Activated naive CD4-positive, alpha-beta T cell (primary cell): ENCODE results near the gene TFB1M.
"Not testable (repeated sequence)": the region's sequence is repeated elsewhere in the genome, so short reads cannot be mapped to it uniquely, and the experiment has no call there.

Experiments
- DNase-seq, 4 experiments: peaks; one replicate each; lab custom pipeline; 2025; lab: John Stamatoyannopoulos, UW

Gene TFB1M

DNA sequence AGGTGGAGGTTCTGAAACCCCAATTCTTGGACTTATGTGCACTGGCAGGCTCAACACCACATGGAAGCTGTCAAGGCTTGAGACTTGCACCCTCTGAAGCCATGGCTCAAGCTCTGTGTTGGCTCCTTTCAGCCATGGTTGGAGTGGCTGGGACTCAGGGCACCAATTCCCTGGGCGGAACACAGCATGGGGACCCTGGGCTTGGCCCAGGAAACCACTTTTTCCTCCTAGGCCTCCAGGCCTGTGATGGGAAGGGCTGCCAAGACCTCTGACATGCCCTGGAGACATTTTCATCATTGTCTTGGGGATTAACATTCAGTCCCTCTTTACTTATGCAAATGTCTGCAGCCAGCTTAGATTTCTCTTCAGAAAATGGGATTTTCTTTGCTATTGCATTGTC is 76.7 kb downstream of the TFB1M start:
- DNase-seq = no peak

DNA sequence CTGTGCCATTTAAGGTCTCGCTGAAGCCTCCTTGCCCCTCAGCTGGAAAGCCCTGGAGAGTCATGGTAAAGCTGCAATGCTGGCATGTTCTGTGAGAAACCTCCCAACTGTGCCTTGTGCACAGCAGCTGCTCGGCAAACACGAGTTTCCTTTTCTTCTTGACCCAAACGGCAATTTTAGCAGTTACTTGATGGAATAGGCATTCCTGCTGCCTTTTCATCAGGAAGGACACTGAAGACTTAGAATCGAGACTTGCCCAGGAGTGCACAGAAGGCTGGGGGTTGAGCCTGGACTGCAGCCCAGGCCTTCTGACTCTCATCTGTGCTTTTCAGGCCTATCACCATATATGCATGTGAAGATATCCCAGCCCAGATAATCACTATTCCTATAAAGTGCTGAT is 79.2 kb downstream of the TFB1M start:
- no peak for DNase-seq

DNA sequence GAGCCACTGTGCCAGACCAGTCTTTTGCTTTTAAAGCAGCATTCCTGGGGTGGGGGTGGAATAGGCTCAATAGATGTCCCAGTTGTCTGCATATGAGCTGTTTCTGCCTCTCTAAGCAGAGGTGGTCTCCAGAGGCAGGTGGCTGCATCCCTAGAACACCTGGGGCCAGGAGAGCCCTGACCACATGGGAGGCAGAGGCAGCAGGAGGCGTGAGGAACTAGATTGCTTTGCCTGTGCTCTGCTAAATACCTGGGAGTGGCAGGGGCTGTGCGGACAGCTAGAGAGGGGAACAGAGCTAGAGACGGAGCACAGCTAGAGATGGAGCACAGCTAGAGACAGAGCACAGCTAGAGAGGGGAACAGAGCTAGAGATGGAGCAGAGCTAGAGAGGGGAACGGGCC is 79.6 kb downstream of the TFB1M start:
- DNase-seq = no peak

DNA sequence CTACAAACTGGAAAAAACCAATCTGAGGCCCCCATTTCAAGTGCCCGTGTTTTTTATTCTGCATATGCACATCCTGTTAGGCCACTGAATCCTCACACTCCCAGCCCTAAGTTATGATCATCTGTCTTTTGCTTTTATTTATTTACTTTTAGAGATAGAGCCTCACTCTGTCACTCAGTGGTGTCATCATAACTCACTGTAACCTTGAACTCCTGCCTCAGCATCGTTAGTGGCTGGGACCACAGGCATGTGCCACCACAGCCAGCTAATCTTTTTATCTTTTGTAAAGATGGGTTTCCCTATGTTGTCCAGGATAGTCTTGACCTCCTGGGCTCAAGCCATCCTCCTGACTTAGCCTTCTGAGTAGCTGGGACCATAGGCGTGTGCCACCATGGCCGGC is 80.1 kb downstream of the TFB1M start:
- DNase-seq = no peak

DNA sequence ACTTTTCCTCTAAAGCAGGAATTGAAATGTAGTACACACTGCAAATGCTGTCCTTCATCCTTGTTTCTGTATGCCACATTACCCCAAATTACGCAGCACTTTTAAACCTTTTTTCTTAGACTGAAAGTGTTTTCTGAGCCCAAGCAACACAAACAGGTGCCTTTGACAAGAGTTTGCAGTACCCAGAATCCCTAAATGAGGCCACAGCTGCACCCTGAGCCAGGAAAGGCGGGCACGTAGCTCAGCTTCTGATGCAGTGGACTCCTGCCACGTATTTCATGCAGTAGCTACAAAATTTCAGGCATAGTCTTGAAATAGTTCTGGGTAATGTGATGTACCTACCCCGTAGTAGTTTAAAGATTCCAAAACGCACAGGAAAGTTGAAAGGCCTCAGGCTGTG is 81.4 kb downstream of the TFB1M start:
- DNase-seq = no peak

DNA sequence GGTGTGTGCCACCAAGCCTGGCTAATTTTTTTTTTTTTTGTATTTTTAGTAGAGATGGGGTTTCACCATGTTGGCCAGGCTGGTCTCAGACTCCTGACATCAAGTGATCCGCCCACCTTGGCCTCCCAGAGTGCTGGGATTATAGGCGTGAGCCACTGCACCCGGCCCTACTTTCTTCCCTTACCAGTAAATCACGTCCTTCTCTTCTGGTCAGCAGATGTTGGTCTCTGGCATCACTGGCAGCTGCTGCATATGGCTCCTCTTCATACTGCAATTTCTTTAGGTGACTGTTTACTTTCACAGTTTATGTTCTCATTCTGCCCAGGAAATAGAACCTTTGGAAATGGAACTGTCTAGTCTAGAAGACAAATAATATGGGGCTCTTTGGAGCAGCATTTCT is 83.3 kb downstream of the TFB1M start:
- not testable (repeated sequence) for DNase-seq

DNA sequence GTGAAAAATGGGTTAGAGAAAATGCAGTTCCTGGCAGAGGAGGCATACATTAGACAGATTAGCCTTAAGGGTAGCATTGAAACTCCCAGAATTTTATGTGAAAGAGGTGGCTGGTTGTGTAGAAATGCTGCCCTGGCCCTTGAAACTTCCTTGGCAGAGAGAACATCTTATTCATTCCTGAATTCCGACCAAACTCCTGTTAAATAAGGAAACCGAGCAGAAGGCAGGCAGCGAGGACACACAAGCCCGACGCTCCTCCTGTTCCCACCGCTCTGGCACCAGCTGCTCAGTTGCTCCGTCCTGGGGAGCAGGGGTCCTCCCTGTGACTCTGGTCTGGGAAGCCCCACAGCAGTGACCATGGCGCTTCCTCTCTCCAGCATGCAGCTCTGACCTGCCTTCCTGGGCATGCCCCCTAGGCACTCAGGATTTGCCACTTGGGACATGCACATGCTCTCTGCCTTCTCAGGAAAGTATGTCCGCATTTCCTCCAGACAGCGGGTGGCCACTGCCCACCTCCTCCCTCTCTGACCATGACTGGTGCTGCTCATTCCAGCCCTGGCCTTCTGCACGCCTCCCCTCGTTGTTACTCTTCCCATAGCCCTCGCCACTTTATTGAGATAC is 85.6 kb downstream of the TFB1M start:
- DNase-seq = no peak

DNA sequence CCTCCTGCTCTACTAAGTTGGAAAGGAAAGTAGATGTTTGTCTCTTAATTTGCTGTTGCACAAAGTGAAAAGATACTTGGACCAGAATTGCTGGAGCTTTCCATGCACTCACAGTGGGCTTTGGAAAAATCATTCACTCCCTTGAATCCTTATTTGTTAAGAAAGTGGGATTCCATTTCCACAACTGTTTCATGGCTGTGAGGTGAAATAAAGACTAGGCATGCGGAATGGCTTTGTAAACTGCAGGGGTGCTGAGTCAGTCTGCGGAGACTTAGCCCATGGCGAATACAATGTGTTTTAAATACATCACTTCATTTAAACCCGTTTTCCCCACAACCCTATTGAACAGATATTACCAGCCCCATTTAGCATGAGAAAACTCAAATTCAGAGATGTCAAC is 87.2 kb downstream of the TFB1M start:
- DNase-seq = no peak

DNA sequence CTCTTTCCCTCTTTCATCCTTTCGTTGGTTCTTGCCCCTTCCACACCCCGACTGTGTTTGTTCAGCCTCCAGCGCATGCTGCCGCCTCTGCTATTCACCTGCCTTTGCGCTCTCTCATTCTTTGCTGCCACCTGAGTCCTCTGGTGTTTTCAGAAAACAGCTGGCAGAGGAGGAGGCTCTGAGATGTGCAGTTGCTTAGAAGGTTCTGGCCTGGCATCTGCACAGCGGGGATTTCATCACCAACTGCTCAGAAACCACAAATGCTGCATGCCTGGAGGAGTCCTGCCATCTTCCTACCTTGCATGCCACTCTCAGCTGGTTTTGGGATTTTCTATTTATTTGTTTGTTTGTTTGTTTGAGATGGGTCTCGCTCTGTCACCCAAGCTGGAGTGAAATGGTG is 89.7 kb downstream of the TFB1M start:
- DNase-seq = no peak

DNA sequence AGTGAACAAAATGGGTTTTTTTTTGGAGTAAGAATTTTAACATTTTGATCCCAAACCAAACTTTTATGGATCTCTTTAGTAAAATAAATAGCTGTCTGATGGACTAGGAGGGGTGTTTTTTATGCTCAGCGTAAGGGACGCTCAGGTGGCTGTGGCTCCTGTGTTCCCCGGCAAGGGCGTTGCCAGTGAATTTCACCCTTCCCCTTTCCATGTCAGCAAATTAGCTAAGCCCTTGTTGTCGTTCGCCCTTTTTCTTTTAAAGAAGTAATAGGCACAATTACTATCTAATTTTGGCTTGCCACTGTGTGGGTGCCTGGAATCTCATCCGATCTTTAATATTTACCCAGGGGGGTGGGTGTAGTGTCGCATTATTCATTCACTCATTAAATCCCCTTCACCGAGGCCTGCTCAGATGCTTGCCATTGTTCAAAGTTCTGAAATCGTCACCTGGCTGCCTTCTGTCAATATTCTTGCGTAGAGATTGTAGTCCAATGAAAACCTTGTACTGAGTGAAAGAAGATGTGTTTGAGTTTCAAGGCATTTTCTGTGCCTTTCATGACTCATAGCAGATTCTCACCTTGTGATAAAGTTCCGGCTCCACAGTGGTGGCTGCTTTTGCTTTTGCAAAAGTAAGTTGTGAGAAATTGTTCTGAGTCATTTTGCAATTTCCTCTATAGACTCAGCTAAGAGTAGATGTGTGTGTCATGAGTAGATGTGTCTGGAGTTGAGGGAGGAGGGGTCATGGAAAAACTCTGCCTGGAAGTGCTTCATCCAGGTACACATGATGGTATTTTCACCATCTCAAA is 90.4 kb downstream of the TFB1M start:
- no peak for DNase-seq

DNA sequence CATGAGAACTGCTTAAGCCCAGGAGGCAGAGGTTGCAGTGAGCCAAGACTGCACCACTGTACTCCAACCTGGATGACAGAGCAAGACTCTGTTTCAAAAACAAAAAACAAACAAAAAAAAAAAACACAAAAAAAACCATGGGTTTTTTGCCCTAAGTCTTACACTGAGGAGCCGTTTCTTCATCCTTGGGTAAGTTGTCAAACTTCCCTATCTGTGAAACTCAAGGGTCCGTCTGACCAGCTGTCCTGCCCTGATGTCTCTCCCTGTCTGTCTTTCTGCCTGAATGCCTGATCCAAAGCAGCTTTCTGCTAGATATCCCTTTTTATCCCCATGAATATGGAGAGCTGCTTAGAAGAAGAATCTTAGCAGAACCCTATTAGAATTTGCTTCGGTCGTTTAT is 91.8 kb downstream of the TFB1M start:
- DNase-seq = no peak

DNA sequence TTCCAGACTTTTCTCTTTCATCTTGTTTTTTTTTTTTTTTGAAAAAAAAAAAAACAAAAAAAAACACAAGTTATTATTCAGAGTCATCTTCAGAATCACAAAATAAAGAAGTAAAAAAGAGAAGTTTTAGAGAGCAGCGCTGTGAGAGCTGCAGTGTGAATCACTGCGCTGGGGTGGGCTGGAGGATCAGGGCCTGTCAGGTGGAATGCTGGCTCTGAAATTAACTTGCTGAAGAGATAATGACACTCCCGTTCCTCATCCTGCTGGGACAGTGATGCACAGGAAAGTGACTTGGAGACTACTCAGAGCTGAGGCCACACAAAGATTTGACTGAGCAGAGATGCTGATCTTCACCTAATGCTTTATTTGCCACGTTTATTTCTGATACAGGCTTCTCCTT is 93.2 kb downstream of the TFB1M start:
- no peak for DNase-seq

DNA sequence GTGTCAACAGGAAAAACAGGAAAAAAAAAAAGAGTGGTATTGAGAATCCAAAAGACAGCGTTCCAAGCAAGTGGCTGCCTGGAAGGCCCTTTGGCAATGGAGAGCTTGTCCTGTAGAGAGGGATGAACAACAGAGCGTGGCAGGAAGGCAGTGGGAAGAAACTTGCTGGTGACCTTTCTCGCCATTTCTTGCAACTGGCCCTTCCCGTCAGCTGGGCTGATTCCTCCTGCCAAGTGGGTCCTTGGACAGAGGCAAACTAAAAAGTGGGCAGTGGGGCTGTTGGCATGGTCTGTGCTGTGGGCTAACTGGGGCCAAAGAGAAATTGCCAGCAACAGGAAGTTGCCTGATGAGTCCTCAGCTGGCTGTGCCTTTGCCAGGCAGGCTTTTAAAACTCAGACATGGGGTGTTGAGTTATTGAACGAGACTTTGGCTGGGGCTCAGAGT is 94.4 kb downstream of the TFB1M start:
- no peak for DNase-seq

DNA sequence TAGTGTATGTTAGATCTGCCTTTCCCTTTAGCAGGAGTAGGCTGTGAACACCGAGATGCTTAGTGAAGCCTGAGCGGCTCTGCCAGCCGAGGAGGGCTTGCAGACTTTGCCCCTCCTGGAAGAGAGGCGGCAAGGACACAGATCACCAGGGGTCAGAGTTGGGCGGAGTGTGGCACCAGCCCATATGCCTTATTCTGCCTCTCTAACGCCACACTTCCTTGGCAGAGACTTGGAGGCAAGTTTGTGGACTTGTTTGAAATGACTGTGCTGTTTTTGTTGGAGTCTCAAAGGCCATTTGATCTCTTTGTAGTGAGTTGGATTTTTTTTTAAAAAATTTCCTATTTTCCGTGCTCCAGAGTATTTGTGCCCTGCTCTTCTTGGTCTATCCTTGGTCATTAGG is 95.0 kb downstream of the TFB1M start:
- no peak for DNase-seq

DNA sequence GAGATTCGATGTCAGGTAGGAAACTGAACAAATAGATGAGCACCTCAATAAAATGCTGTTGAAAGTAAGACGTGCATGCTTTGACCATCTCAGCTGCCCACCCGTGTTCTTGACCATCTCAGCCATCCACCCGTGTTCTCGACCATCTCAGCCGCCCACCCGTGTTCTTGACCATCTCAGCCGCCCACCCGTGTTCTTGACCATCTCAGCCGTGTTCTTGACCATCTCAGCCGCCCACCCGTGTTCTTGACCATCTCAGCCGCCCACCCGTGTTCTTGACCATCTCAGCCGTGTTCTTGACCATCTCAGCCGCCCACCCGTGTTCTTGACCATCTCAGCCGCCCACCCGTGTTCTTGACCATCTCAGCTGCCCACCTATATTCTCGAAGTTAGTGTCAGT is 95.6 kb downstream of the TFB1M start:
- DNase-seq = not testable (repeated sequence)

DNA sequence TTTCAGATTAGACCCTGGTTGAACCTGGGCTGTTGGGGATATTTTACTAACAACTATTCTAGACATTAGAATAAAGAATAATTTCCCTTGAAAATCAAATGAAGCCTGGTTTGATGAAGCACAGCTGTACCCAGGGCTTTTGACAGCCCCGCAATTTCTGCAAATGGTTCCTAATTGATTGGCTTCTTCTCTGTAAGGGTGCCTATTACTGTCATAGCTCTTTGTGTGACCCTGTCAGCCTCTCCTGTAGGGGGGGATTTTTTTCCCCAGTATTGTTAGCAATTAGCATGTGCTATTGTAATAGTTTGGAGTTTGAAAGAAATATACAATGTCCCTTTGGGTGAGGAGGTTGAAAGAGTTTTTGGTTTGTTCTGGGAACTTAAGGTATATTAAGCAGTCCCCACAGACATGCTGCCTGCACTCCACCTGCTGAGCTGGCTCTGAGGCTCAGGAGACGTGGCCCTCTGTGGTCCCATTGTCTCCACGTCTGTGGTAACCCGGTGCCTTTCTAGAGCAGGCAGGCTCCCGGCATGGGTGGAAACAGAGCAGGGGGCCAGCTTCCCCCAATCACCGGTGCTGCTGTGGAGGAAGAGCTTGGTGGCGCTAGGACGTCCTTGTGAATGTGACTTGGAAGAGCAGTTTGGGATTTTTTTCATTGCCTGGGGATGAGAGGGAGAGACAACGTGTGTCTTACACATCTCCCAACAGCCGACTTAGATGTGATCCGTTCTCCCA is 97.8 kb downstream of the TFB1M start:
- no peak for DNase-seq

DNA sequence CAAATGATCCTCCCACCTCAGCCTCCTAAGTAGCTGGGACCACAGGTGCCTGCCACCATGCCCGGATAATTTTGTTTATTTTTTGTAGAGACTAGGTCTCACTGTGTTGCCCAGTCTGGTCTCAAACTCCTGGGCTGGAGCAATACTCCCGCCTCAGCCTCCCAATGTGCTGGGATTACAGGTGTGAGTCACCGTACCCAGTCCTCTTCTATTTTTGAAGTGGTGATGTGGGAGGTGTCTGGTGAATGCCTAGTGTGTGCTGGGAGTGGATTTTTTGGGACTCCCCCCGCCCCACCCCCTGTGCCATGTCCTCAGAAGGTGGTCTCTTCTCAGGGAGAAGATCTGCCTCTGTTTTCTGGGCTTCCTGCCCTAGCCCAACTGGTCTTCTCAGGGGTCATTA is 98.4 kb downstream of the TFB1M start:
- DNase-seq = no peak

DNA sequence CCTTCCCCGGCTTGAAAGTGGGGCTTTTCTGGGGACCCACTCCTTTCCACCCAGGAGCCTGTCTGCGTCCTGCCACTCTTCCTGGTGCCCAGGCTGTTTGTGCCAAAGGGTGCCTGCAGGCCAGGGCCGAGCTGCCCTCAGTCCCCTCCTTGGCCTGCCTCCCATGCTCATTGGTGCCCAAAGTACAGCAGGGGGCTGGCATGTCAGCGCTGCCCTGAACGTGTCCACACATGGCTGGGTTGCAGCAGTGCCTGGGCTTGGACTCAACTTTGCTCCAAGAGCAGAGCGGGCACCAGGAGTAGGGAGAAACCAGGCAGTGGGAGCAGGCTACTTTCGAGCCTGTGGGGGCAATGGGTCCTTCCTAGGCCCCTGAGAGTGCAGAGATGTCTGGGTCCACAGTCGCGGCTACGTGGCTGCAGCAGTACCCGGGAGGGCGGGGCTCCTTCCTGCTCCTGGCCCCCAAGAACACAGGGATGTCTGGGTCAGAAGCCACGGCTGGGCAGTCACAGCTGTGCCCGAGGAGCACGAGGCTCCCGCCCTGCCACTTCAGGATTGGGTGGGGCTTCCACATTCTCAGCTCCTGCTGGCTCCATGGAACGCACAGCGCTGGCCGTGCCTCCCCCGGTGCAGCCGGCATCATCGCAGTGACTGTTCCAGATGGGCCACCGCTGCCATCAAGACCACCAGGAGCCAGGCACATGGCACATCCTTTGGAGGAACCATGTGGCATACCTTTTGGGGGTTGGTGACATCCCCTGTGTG is 100.5 kb downstream of the TFB1M start:
- DNase-seq = no peak

DNA sequence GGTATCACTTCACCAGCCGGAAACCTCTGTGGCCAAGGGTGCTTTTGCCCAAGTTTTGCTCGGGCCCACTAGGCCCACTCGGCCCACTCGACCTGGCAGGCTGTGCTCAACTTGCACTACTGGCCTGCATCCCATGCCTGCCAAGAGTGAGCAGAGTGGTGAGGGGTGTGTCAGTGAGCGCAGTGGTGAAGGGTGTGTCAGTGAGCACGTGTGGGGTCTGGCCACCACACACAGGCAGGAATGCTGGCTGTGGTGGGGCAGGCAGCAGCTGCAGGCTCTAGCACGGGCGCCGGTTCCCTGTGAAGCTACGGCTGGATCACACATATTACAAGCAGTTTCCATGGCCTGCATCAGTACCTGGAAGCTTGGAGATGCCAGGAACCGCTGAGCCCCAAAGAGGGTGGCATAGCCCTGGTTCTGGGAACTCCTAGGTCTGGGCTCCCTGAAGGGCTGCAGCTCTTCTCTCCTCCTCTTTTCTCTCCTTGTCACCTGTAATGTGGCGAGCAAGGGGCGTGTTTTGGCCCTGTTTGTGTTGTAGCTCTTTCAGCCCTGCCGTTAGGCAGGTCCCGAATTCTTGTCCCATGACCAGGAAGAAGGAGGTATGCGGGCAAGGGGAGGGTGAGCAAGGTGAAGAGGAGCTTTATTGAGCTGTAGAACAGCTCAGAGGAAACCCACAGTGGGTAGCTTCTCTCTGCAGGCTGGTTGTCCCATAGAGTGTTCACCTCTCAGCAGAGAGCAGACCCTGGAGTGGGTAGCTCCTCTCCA is 101.5 kb downstream of the TFB1M start:
- no peak for DNase-seq

DNA sequence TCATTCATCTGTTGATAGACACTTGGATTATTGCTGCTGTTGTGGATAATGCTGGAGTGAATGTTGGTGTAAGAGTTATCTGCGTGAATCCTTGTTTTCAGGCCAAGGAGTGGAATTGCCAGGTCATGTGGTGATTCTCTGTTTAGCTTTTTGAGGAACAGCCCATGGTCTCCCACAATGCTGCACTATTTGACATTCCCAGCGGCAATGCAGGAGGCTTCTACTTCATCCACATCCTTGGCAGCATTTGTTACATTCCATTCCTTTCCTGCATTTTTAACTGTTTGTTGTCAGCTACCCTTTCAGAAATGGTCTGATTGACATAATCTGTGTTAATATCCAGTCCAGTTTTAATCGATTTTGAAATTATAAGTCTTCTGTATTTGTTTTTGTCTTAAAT is 102.2 kb downstream of the TFB1M start:
- DNase-seq = no peak

DNA sequence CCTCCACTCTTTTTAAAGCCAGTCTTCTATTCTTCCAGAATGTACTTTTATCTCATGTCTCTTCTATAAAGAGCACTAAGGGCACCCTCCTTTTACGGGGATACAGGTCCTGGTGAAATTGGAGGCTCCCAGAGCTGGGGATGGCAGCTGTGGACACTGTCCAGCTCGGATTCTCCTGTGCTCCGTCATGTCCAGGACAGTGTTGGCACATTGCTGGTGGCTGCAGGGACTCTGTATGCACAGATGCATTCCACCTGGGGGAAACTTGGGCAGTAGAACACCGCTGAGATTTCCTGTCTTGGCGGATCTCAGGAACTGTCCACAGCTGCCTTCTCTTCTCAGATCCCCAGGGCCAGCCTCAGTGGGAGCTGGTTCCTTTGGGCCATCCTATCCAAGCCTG is 107.1 kb downstream of the TFB1M start:
- DNase-seq = no peak
